Measurements from ENCODE around the gene PTGFRN. TPM values are rescaled to one million over a fixed set of nuclear protein-coding genes. Genes with fewer than 3 reads are reported as not detected.
"Not testable (repeated sequence)": the region's sequence is repeated elsewhere in the genome, so short reads cannot be mapped to it uniquely, and the experiment has no call there.

Gene PTGFRN
- 0.27 TPM for total RNA-seq

- peak in 1 of 3 donors; percentile 20 for DNase-seq (ENCODE audit: low read depth in 2 of 3, low spot score in 2 of 3)
Measured at GRCh38 chr1:116909512-116910378, at the start of gene PTGFRN. TSS of gene PTGFRN (plus strand) at chr1:116909916. CDS start at chr1:116910204, 288 bp downstream.

GRCh38 chr1:116860167-116860566, 49.5 kb upstream of the PTGFRN start:
- DNase-seq (ENCODE audit: low read depth in 2 of 3, low spot score in 2 of 3), result not testable (repeated sequence)

- DNase-seq (ENCODE audit: low read depth in 2 of 3, low spot score in 2 of 3), result no peak
Measured at GRCh38 chr1:116861137-116861536, 48.6 kb upstream of the PTGFRN start.

GRCh38 chr1:116863031-116863430, 46.7 kb upstream of the PTGFRN start:
- DNase-seq (ENCODE audit: low read depth in 2 of 3, low spot score in 2 of 3), result not testable (repeated sequence)

GRCh38 chr1:116866478-116866877, 43.2 kb upstream of the PTGFRN start:
- not testable (repeated sequence) for DNase-seq (ENCODE audit: low read depth in 2 of 3, low spot score in 2 of 3)

GRCh38 chr1:116868385-116868784, 41.3 kb upstream of the PTGFRN start:
- DNase-seq (ENCODE audit: low read depth in 2 of 3, low spot score in 2 of 3), result no peak

- DNase-seq (ENCODE audit: low read depth in 2 of 3, low spot score in 2 of 3), result no peak
Measured at GRCh38 chr1:116869611-116870010, 40.1 kb upstream of the PTGFRN start.

GRCh38 chr1:116870300-116870699, 39.4 kb upstream of the PTGFRN start:
- no peak for DNase-seq (ENCODE audit: low read depth in 2 of 3, low spot score in 2 of 3)

GRCh38 chr1:116871779-116872146, 38.0 kb upstream of the PTGFRN start:
- no peak for DNase-seq (ENCODE audit: low read depth in 2 of 3, low spot score in 2 of 3)

GRCh38 chr1:116873680-116874271, 35.9 kb upstream of the PTGFRN start:
- DNase-seq (ENCODE audit: low read depth in 2 of 3, low spot score in 2 of 3), result no peak

GRCh38 chr1:116874733-116875249, 34.9 kb upstream of the PTGFRN start:
- no peak for DNase-seq (ENCODE audit: low read depth in 2 of 3, low spot score in 2 of 3)

- no peak for DNase-seq (ENCODE audit: low read depth in 2 of 3, low spot score in 2 of 3)
Measured at GRCh38 chr1:116875391-116875790, 34.3 kb upstream of the PTGFRN start.

GRCh38 chr1:116875946-116876345, 33.8 kb upstream of the PTGFRN start:
- DNase-seq (ENCODE audit: low read depth in 2 of 3, low spot score in 2 of 3), result not testable (repeated sequence)

- DNase-seq (ENCODE audit: low read depth in 2 of 3, low spot score in 2 of 3), result no peak
Measured at GRCh38 chr1:116877141-116877818, 32.4 kb upstream of the PTGFRN start.

- peak in 1 of 3 donors; percentile 39 for DNase-seq (ENCODE audit: low read depth in 2 of 3, low spot score in 2 of 3)
Measured at GRCh38 chr1:116878804-116879477, 30.8 kb upstream of the PTGFRN start.

GRCh38 chr1:116879478-116880133, 30.1 kb upstream of the PTGFRN start:
- no peak for DNase-seq (ENCODE audit: low read depth in 2 of 3, low spot score in 2 of 3)

GRCh38 chr1:116880917-116881316, 28.8 kb upstream of the PTGFRN start:
- DNase-seq (ENCODE audit: low read depth in 2 of 3, low spot score in 2 of 3), result no peak

- DNase-seq (ENCODE audit: low read depth in 2 of 3, low spot score in 2 of 3), result peak in 1 of 3 donors; percentile 44
Measured at GRCh38 chr1:116881879-116882520, 27.7 kb upstream of the PTGFRN start.

GRCh38 chr1:116882866-116883265, 26.9 kb upstream of the PTGFRN start:
- DNase-seq (ENCODE audit: low read depth in 2 of 3, low spot score in 2 of 3), result no peak
